Naive thymus-derived CD4-positive, alpha-beta T cell (primary cell): ENCODE data around the gene TRIM66. TPM values are rescaled to one million over a fixed set of nuclear protein-coding genes. Genes with fewer than 3 reads are reported as not detected.

ENCODE experiments used
- ATAC-seq: fragments of 150-1000 bp; cut with Tn5 transposase; 2 replicates; pipeline ENCODE4 v1.10.0; 2021; ENCODE audit warnings: mild to moderate bottlenecking, moderate library complexity
- CTCF ChIA-PET: fragments of 350-600 bp; sonication (Branson Sonifier 250); formaldehyde crosslinking; loops from one replicate; lab custom pipeline; 2021; ENCODE audit warnings: antibody characterized with exemption; lab: Charles Lee
- POLR2A ChIA-PET: fragments of 350-600 bp; sonication (Branson Sonifier 250); formaldehyde crosslinking; loops from one replicate; lab custom pipeline; 2021; ENCODE audit warnings: antibody characterized with exemption, inconsistent platforms; lab: Charles Lee
- DNase-seq, 9 donors: peaks; one replicate each; pipeline versions ENCODE4 v3.0.0 to v3.0.0-alpha.2; 2020 to 2022; ENCODE audit warnings: mixed read lengths in 1 of 9
- H3K27ac ChIP-seq: one replicate; pipeline ENCODE4 v1.7.0; 2013; ENCODE audit warnings: mild to moderate bottlenecking, low read depth, low read length, moderate library complexity
- H3K27me3 ChIP-seq, 2 donors: one replicate each; pipeline ENCODE4 v1.7.0; 2013; ENCODE audit warnings: low read length in 2 of 2, mild to moderate bottlenecking in 2 of 2, moderate library complexity in 2 of 2; ENCODE audit not compliant: control insufficient read depth in 2 of 2, insufficient read depth in 2 of 2
- H3K36me3 ChIP-seq, 3 experiments: 1 replicate in 2 of 3; 2 replicates in 1 of 3; pipeline ENCODE4 v1.7.0; 2013; ENCODE audit warnings: low read length in 3 of 3, mild to moderate bottlenecking in 3 of 3, moderate library complexity in 1 of 3; ENCODE audit not compliant: insufficient read depth in 3 of 3, control insufficient read depth in 2 of 3
- H3K4me1 ChIP-seq, 2 donors: one replicate each; pipeline ENCODE4 v1.7.0; 2013; ENCODE audit warnings: low read length in 2 of 2, mild to moderate bottlenecking in 2 of 2, moderate library complexity in 1 of 2; ENCODE audit not compliant: control insufficient read depth in 2 of 2, insufficient read depth in 2 of 2
- H3K4me3 ChIP-seq: 2 replicates; pipeline ENCODE4 v1.7.0; 2013; ENCODE audit warnings: mild to moderate bottlenecking, low read length
- H3K9me3 ChIP-seq, 3 experiments: 1 replicate in 2 of 3; 2 replicates in 1 of 3; pipeline ENCODE4 v1.7.0; 2013; ENCODE audit warnings: low read length in 3 of 3; ENCODE audit not compliant: control insufficient read depth in 2 of 3
- H3K27ac Mint-ChIP-seq, 9 donors: one replicate each; pipeline ENCODE4 v1.8.0; 2020 to 2022; ENCODE audit warnings: mixed read lengths in 9 of 9, mild to moderate bottlenecking in 8 of 9, moderate library complexity in 5 of 9, inconsistent platforms in 2 of 9
- H3K27me3 Mint-ChIP-seq, 5 donors: one replicate each; pipeline ENCODE4 v1.8.0; 2021 to 2022; ENCODE audit warnings: mixed read lengths in 5 of 5, mild to moderate bottlenecking in 1 of 5
- H3K36me3 Mint-ChIP-seq, 5 donors: one replicate each; pipeline ENCODE4 v1.8.0; 2020 to 2022; ENCODE audit warnings: mixed read lengths in 5 of 5, mild to moderate bottlenecking in 3 of 5, inconsistent platforms in 1 of 5
- H3K4me1 Mint-ChIP-seq, 7 donors: one replicate each; pipeline ENCODE4 v1.8.0; 2020 to 2022; ENCODE audit warnings: mixed read lengths in 7 of 7, mild to moderate bottlenecking in 3 of 7, inconsistent platforms in 1 of 7
- H3K4me3 Mint-ChIP-seq, 10 donors: one replicate each; pipeline ENCODE4 v1.8.0; 2020 to 2022; ENCODE audit warnings: mild to moderate bottlenecking in 10 of 10, mixed read lengths in 10 of 10, moderate library complexity in 6 of 10, inconsistent platforms in 2 of 10
- H3K9me3 Mint-ChIP-seq, 11 donors: one replicate each; pipeline ENCODE4 v1.8.0; 2020 to 2022; ENCODE audit warnings: mixed read lengths in 11 of 11, mild to moderate bottlenecking in 4 of 11, inconsistent platforms in 1 of 11, moderate library complexity in 1 of 11
- intact Hi-C, 2 donors: fragments of 100-400 bp; cut with micrococcal nuclease; formaldehyde crosslinking; loops; one replicate each; pipeline ENCODE4 v1.15.1; 2023
- polyA plus RNA-seq, 2 donors: library from polyadenylated mRNA; unstranded; fragments of 300-500 nt; fragmentation: Illumina TruSeq; gene quantifications; one replicate each; pipeline ENCODE4 v1.2.3, GENCODE V29; 2021
- total RNA-seq, 6 experiments: library from RNA in 5 of 6; stranded (reverse) in 5 of 6; gene quantifications; 1 replicate in 5 of 6; 2 replicates in 1 of 6; pipeline ENCODE4 v1.2.3 and lab custom pipeline; 2021 to 2026

TRIM66 gene
- total and polyA plus RNA-seq, 7 experiments from 2014 or later: 0.32 to 37.6 (median 23.2) TPM

GRCh38 chr11:8715501-8715900 lies 33.0 kb upstream of the TRIM66 start:
- intact Hi-C loops: no loop called here
- Mint-ChIP-seq H3K9me3 (peaks cover 0 to 1% (median 0%) of the 10 kb centered on the region in 11 donors), H3K27me3 (peaks cover 0 to 8% (median 4%) of the 10 kb centered on the region in 5 donors), H3K4me1 (peaks cover 0 to 6% (median 2%) of the 10 kb centered on the region in 7 donors), H3K4me3 (no peak overlapping the region), H3K27ac (no peak overlapping the region), H3K36me3 (no peaks in the 10 kb centered on the region)
- Histone ChIP-seq H3K4me3 (no peak overlapping the region), H3K9me3 (no peaks in the 10 kb centered on the region), H3K27ac (no peak overlapping the region), H3K36me3 (no peaks in the 10 kb centered on the region), H3K4me1 (no peaks in the 10 kb centered on the region), H3K27me3 (no peaks in the 10 kb centered on the region)
- DNase-seq: no peak
- ChIA-PET POLR2A (no interaction called here), CTCF (no interaction called here)
- ATAC-seq: no peak

- Mint-ChIP-seq H3K27ac (no peak overlapping the region), H3K27me3 (peaks cover 0 to 8% (median 1%) of the 10 kb centered on the region in 5 donors), H3K9me3 (peaks cover 0 to 1% (median 0%) of the 10 kb centered on the region in 11 donors), H3K4me1 (peaks cover 0 to 6% (median 2%) of the 10 kb centered on the region in 7 donors), H3K4me3 (no peak overlapping the region), H3K36me3 (no peaks in the 10 kb centered on the region)
- Histone ChIP-seq H3K27ac (no peak overlapping the region), H3K36me3 (no peaks in the 10 kb centered on the region), H3K9me3 (no peaks in the 10 kb centered on the region), H3K4me1 (no peaks in the 10 kb centered on the region), H3K4me3 (no peak overlapping the region), H3K27me3 (no peaks in the 10 kb centered on the region)
- ATAC-seq (no peak), DNase-seq (no peak)
- ChIA-PET CTCF (no interaction called here), POLR2A (no interaction called here)
- intact Hi-C loops: no loop called here
These were observed 32.3 kb upstream of the TRIM66 start for GRCh38 chr11:8714622-8715225.

- H3K27me3 ChIP-seq: no peaks in the 10 kb centered on the region
- no peaks in the 10 kb centered on the region for H3K36me3 Mint-ChIP-seq
- no peak overlapping the region for H3K27ac Mint-ChIP-seq
- H3K27ac ChIP-seq: no peak overlapping the region
- H3K27me3 Mint-ChIP-seq: peaks cover 0 to 8% (median 4%) of the 10 kb centered on the region in 5 donors
- intact Hi-C loops: no loop called here
- H3K36me3 ChIP-seq: no peaks in the 10 kb centered on the region
- no peak for ATAC-seq
- ChIA-PET CTCF (no interaction called here), POLR2A (no interaction called here)
- no peaks in the 10 kb centered on the region for H3K9me3 ChIP-seq
- no peaks in the 10 kb centered on the region for H3K4me1 ChIP-seq
- H3K4me3 Mint-ChIP-seq: no peak overlapping the region
- H3K4me3 ChIP-seq: no peak overlapping the region
- H3K4me1 Mint-ChIP-seq: peaks cover 0 to 6% (median 2%) of the 10 kb centered on the region in 7 donors
- no peak for DNase-seq
- peaks cover 0 to 1% (median 0%) of the 10 kb centered on the region in 11 donors for H3K9me3 Mint-ChIP-seq
These were observed 31.4 kb upstream of the TRIM66 start for GRCh38 chr11:8713760-8714454.

- Histone ChIP-seq H3K27ac (no peak overlapping the region), H3K36me3 (no peaks in the 10 kb centered on the region), H3K4me3 (no peak overlapping the region), H3K9me3 (no peaks in the 10 kb centered on the region), H3K4me1 (no peaks in the 10 kb centered on the region), H3K27me3 (no peaks in the 10 kb centered on the region)
- Mint-ChIP-seq H3K27me3 (peaks cover 0 to 7% (median 4%) of the 10 kb centered on the region in 5 donors), H3K36me3 (no peaks in the 10 kb centered on the region), H3K27ac (no peak overlapping the region), H3K4me1 (peaks cover 0 to 5% (median 0%) of the 10 kb centered on the region in 7 donors), H3K4me3 (no peak overlapping the region), H3K9me3 (peaks cover 0 to 1% (median 0%) of the 10 kb centered on the region in 11 donors)
- CTCF ChIA-PET: no interaction called here
- POLR2A ChIA-PET: no interaction called here
- DNase-seq: no peak
- no peak for ATAC-seq
- intact Hi-C loops: no loop called here
These were observed 30.0 kb upstream of the TRIM66 start for GRCh38 chr11:8712506-8712905.

GRCh38 chr11:8711895-8712442 lies 29.5 kb upstream of the TRIM66 start:
- H3K9me3 Mint-ChIP-seq: peaks cover 0 to 1% (median 0%) of the 10 kb centered on the region in 11 donors
- no peak for DNase-seq
- no peaks in the 10 kb centered on the region for H3K4me1 Mint-ChIP-seq
- no peaks in the 10 kb centered on the region for H3K9me3 ChIP-seq
- H3K27me3 ChIP-seq: no peaks in the 10 kb centered on the region
- no peak overlapping the region for H3K27ac ChIP-seq
- H3K4me3 Mint-ChIP-seq: no peak overlapping the region
- H3K36me3 Mint-ChIP-seq: no peaks in the 10 kb centered on the region
- intact Hi-C loops: no loop called here
- no peaks in the 10 kb centered on the region for H3K36me3 ChIP-seq
- no peak for ATAC-seq
- CTCF ChIA-PET: no interaction called here
- POLR2A ChIA-PET: no interaction called here
- no peak overlapping the region for H3K4me3 ChIP-seq
- H3K4me1 ChIP-seq: no peaks in the 10 kb centered on the region
- peaks cover 0 to 7% (median 0%) of the 10 kb centered on the region in 5 donors for H3K27me3 Mint-ChIP-seq
- H3K27ac Mint-ChIP-seq: no peak overlapping the region

- DNase-seq (no peak), ATAC-seq (no peak)
- Histone ChIP-seq H3K4me3 (no peak overlapping the region), H3K4me1 (no peaks in the 10 kb centered on the region), H3K36me3 (no peaks in the 10 kb centered on the region), H3K27ac (no peak overlapping the region), H3K27me3 (no peaks in the 10 kb centered on the region), H3K9me3 (no peaks in the 10 kb centered on the region)
- CTCF ChIA-PET: no interaction called here
- intact Hi-C loops: no loop called here
- POLR2A ChIA-PET: no interaction called here
- no peak overlapping the region for H3K27ac Mint-ChIP-seq
- peaks cover 0 to 5% (median 0%) of the 10 kb centered on the region in 7 donors for H3K4me1 Mint-ChIP-seq
- H3K27me3 Mint-ChIP-seq: peaks cover 0 to 7% (median 0%) of the 10 kb centered on the region in 5 donors
- no peaks in the 10 kb centered on the region for H3K9me3 Mint-ChIP-seq
- no peak overlapping the region for H3K4me3 Mint-ChIP-seq
- no peaks in the 10 kb centered on the region for H3K36me3 Mint-ChIP-seq
These were observed 27.3 kb upstream of the TRIM66 start for GRCh38 chr11:8709777-8710176.
